WTC11 (cell line): ENCODE results near the gene ZBTB7C. TPM values are rescaled to one million over a fixed set of nuclear protein-coding genes. Genes with fewer than 3 reads are reported as not detected.

Source experiments
- ATAC-seq: fragments of 200-7000 bp; cut with Tn5 transposase; 2 replicates; pipeline ENCODE4 v1.10.0; 2021; ENCODE audit warnings: mild to moderate bottlenecking, moderate library complexity
- CTCF ChIA-PET: fragments of 300-600 bp; sonication (Branson Sonifier 250); formaldehyde crosslinking; loops from one replicate; lab custom pipeline; 2021; ENCODE audit warnings: antibody characterized with exemption; lab: Charles Lee
- POLR2A ChIA-PET: fragments of 350-600 bp; sonication (Branson Sonifier 250); formaldehyde crosslinking; loops from one replicate; lab custom pipeline; 2021; ENCODE audit warnings: antibody characterized with exemption; lab: Charles Lee
- DNase-seq: peaks from one replicate; pipeline ENCODE4 v3.0.0; 2021; ENCODE audit warnings: low spot score
- H3K27ac Mint-ChIP-seq: 2 replicates; pipeline ENCODE4 v1.8.0; 2021; ENCODE audit warnings: mixed read lengths
- H3K27me3 Mint-ChIP-seq: 2 replicates; pipeline ENCODE4 v1.8.0; 2021; ENCODE audit warnings: low read depth, mild to moderate bottlenecking, moderate library complexity, mixed read lengths
- H3K36me3 Mint-ChIP-seq: 2 replicates; pipeline ENCODE4 v1.8.0; 2021; ENCODE audit warnings: mixed read lengths
- H3K4me1 Mint-ChIP-seq: 2 replicates; pipeline ENCODE4 v1.8.0; 2022; ENCODE audit warnings: mixed read lengths
- H3K4me3 Mint-ChIP-seq: 2 replicates; pipeline ENCODE4 v1.8.0; 2021; ENCODE audit warnings: mild to moderate bottlenecking, moderate library complexity, mixed read lengths
- H3K9me3 Mint-ChIP-seq: 2 replicates; pipeline ENCODE4 v1.8.0; 2021; ENCODE audit warnings: mixed read lengths
- AR ChIP-seq: fragments of 250-450 bp; sonication (Bioruptor Pico); IDR thresholded peaks from 2 replicates; pipeline ENCODE4 v1.9.0; 2021; ENCODE audit warnings: mild to moderate bottlenecking
- ARID4B ChIP-seq: sonication (generic); formaldehyde crosslinking; IDR thresholded peaks from 2 replicates; pipeline ENCODE4 v1.8.0; 2023; ENCODE audit warnings: missing genetic modification reagents, mild to moderate bottlenecking, borderline replicate concordance
- ATF1 ChIP-seq: sonication (generic); formaldehyde crosslinking; IDR thresholded peaks from 2 replicates; pipeline ENCODE4 v1.8.1; 2023; ENCODE audit warnings: mild to moderate bottlenecking, moderate library complexity, missing genetic modification reagents
- ATF6 ChIP-seq: sonication (generic); formaldehyde crosslinking; IDR thresholded peaks from 2 replicates; pipeline ENCODE4 v1.8.1; 2023; ENCODE audit warnings: mild to moderate bottlenecking, missing genetic modification reagents
- ELF4 ChIP-seq: sonication (generic); formaldehyde crosslinking; IDR thresholded peaks from 2 replicates; pipeline ENCODE4 v1.8.1; 2022; ENCODE audit warnings: low read depth, mild to moderate bottlenecking, moderate library complexity, missing genetic modification reagents
- EMX1 ChIP-seq: fragments of 250-450 bp; sonication (Bioruptor Pico); IDR thresholded peaks from 2 replicates; pipeline ENCODE4 v1.8.0; 2021; ENCODE audit warnings: mild to moderate bottlenecking
- GRHL2 ChIP-seq: fragments of 250-450 bp; sonication (Bioruptor Pico); IDR thresholded peaks from 2 replicates; pipeline ENCODE4 v1.8.0; 2022; ENCODE audit warnings: mild to moderate bottlenecking, moderate library complexity; ENCODE audit not compliant: insufficient replicate concordance, severe bottlenecking
- NR2C2 ChIP-seq: sonication (generic); formaldehyde crosslinking; IDR thresholded peaks from 2 replicates; pipeline ENCODE4 v1.8.0; 2022; ENCODE audit warnings: mild to moderate bottlenecking, missing genetic modification reagents
- SMAD4 ChIP-seq: sonication (generic); formaldehyde crosslinking; IDR thresholded peaks from 2 replicates; pipeline ENCODE4 v1.8.0; 2022; ENCODE audit warnings: mild to moderate bottlenecking, missing genetic modification reagents
- USF2 ChIP-seq: sonication (generic); formaldehyde crosslinking; IDR thresholded peaks from 2 replicates; pipeline ENCODE4 v1.8.1; 2023; ENCODE audit warnings: mild to moderate bottlenecking, missing genetic modification reagents, moderate library complexity
- ZNF138 ChIP-seq: sonication (generic); formaldehyde crosslinking; conservative IDR thresholded peaks from 2 replicates; pipeline ENCODE4 v1.8.1; 2022; ENCODE audit warnings: mild to moderate bottlenecking, moderate library complexity, missing genetic modification reagents
- total RNA-seq: library from RNA; stranded (reverse); gene quantifications from 3 replicates; pipeline ENCODE4 v1.2.3, GENCODE V29; 2021

ZBTB7C gene
- total RNA-seq, 1 experiment from 2014 or later, result 0.48 TPM

GRCh38 chr18:48260237-48260636 is 148.9 kb downstream of the ZBTB7C start:
- Mint-ChIP-seq H3K36me3 (peaks cover 6% of the 10 kb centered on the region), H3K4me3 (no peak overlapping the region), H3K4me1 (no peaks in the 10 kb centered on the region), H3K9me3 (peaks cover 27% of the 10 kb centered on the region), H3K27me3 (peaks cover 3% of the 10 kb centered on the region; the same call in 1 of the 2 replicates), H3K27ac (no peak overlapping the region)
- no peak for TF ChIP-seq EMX1 (CRISPR knock-in tag)
- TF ChIP-seq AR (CRISPR knock-in tag), result no peak
- TF ChIP-seq ZNF138 (CRISPR knock-in tag), result no peak
- TF ChIP-seq ATF6, result no peak
- TF ChIP-seq SMAD4 (CRISPR knock-in tag), result no peak
- no peak for TF ChIP-seq ARID4B (CRISPR knock-in tag)
- ATAC-seq (no peak), DNase-seq (no peak)
- ChIA-PET CTCF (no interaction called here), POLR2A (no interaction called here)

GRCh38 chr18:48256848-48257247 is 152.3 kb downstream of the ZBTB7C start:
- TF ChIP-seq ATF6 (no peak), USF2 (CRISPR knock-in tag) (no peak), NR2C2 (CRISPR knock-in tag) (no peak), ATF1 (no peak), GRHL2 (CRISPR knock-in tag) (no peak), ELF4 (no peak)
- no peak overlapping the region for H3K27ac Mint-ChIP-seq
- H3K9me3 Mint-ChIP-seq, result peaks cover 36% of the 10 kb centered on the region
- H3K36me3 Mint-ChIP-seq, result peaks cover 6% of the 10 kb centered on the region
- peaks cover 7% of the 10 kb centered on the region for H3K27me3 Mint-ChIP-seq
- ATAC-seq (no peak), DNase-seq (no peak)
- no peak overlapping the region for H3K4me3 Mint-ChIP-seq
- POLR2A ChIA-PET, result no interaction called here
- CTCF ChIA-PET, result interaction anchor here (1.6 kb wide), 1 partner anchor 188 kb away, joined by 3 read pairs; no protein-coding TSS in a partner anchor
- H3K4me1 Mint-ChIP-seq, result no peaks in the 10 kb centered on the region
